IgD-negative memory B cell (primary cell): Measurements from ENCODE around the gene NDST4. TPM values are rescaled to one million over a fixed set of nuclear protein-coding genes. Genes with fewer than 3 reads are reported as not detected.

Source experiments
- H3K27ac Mint-ChIP-seq, 3 donors: one replicate each; pipeline ENCODE4 v1.8.0; 2020 to 2022; ENCODE audit warnings: mild to moderate bottlenecking in 3 of 3, mixed read lengths in 3 of 3, moderate library complexity in 1 of 3
- H3K27me3 Mint-ChIP-seq: one replicate; pipeline ENCODE4 v1.8.0; 2021; ENCODE audit warnings: mixed read lengths
- H3K36me3 Mint-ChIP-seq: one replicate; pipeline ENCODE4 v1.8.0; 2020; ENCODE audit warnings: mild to moderate bottlenecking, mixed read lengths
- H3K4me1 Mint-ChIP-seq, 3 donors: one replicate each; pipeline ENCODE4 v1.8.0; 2020 to 2022; ENCODE audit warnings: mixed read lengths in 3 of 3, mild to moderate bottlenecking in 1 of 3
- H3K4me3 Mint-ChIP-seq, 4 donors: one replicate each; pipeline ENCODE4 v1.8.0; 2020 to 2022; ENCODE audit warnings: mild to moderate bottlenecking in 4 of 4, mixed read lengths in 4 of 4, moderate library complexity in 3 of 4
- H3K9me3 Mint-ChIP-seq, 3 donors: one replicate each; pipeline ENCODE4 v1.8.0; 2020 to 2021; ENCODE audit warnings: mixed read lengths in 3 of 3, mild to moderate bottlenecking in 1 of 3
- polyA plus RNA-seq: library from polyadenylated mRNA; unstranded; fragments of 300-500 nt; fragmentation: Illumina TruSeq; gene quantifications from one replicate; pipeline ENCODE4 v1.2.3, GENCODE V29; 2021

NDST4 gene
- not detected for polyA plus RNA-seq

GRCh38 chr4:115113506-115114106 lies at the start of gene NDST4:
Gene NDST4 (minus strand): TSS chr4:115113620. CDS start chr4:115077036, 36,584 bp downstream.
- H3K27me3 Mint-ChIP-seq: no peaks in the 10 kb centered on the region
- H3K4me1 Mint-ChIP-seq: no peaks in the 10 kb centered on the region
- H3K4me3 Mint-ChIP-seq: no peak within 1 kb of the TSS
- H3K36me3 Mint-ChIP-seq: no peaks in the 10 kb centered on the region
- no peaks in the 10 kb centered on the region for H3K9me3 Mint-ChIP-seq
- H3K27ac Mint-ChIP-seq: no peak within 1 kb of the TSS

GRCh38 chr4:115159141-115159540 lies 45.7 kb upstream of the NDST4 start:
- Mint-ChIP-seq H3K27ac (no peak overlapping the region), H3K4me3 (no peak overlapping the region), H3K9me3 (peaks cover 0 to 6% (median 5%) of the 10 kb centered on the region in 3 donors), H3K4me1 (peaks cover 0 to 2% (median 0%) of the 10 kb centered on the region in 3 donors), H3K27me3 (no peaks in the 10 kb centered on the region), H3K36me3 (no peaks in the 10 kb centered on the region)

- H3K4me3 Mint-ChIP-seq: no peak overlapping the region
- H3K9me3 Mint-ChIP-seq: peaks cover 0 to 6% (median 5%) of the 10 kb centered on the region in 3 donors
- H3K27ac Mint-ChIP-seq: no peak overlapping the region
- peaks cover 0 to 2% (median 0%) of the 10 kb centered on the region in 3 donors for H3K4me1 Mint-ChIP-seq
- no peaks in the 10 kb centered on the region for H3K27me3 Mint-ChIP-seq
- no peaks in the 10 kb centered on the region for H3K36me3 Mint-ChIP-seq
These were observed 44.9 kb upstream of the NDST4 start for GRCh38 chr4:115158296-115158695.

GRCh38 chr4:115154826-115155225 lies 41.4 kb upstream of the NDST4 start:
- H3K4me1 Mint-ChIP-seq: peaks cover 0 to 2% (median 0%) of the 10 kb centered on the region in 3 donors
- peaks cover 0 to 2% (median 0%) of the 10 kb centered on the region in 3 donors for H3K9me3 Mint-ChIP-seq
- no peak overlapping the region for H3K27ac Mint-ChIP-seq
- H3K27me3 Mint-ChIP-seq: no peaks in the 10 kb centered on the region
- H3K4me3 Mint-ChIP-seq: no peak overlapping the region
- no peaks in the 10 kb centered on the region for H3K36me3 Mint-ChIP-seq

- Mint-ChIP-seq H3K4me3 (no peak overlapping the region), H3K4me1 (peaks cover 0 to 2% (median 0%) of the 10 kb centered on the region in 3 donors), H3K27me3 (no peaks in the 10 kb centered on the region), H3K27ac (no peak overlapping the region), H3K36me3 (no peaks in the 10 kb centered on the region), H3K9me3 (peaks cover 0 to 3% (median 0%) of the 10 kb centered on the region in 3 donors)
These were observed 39.5 kb upstream of the NDST4 start for GRCh38 chr4:115152965-115153364.

- H3K36me3 Mint-ChIP-seq: no peaks in the 10 kb centered on the region
- no peaks in the 10 kb centered on the region for H3K27me3 Mint-ChIP-seq
- no peak overlapping the region for H3K27ac Mint-ChIP-seq
- H3K9me3 Mint-ChIP-seq: peaks cover 0 to 3% (median 0%) of the 10 kb centered on the region in 3 donors
- peaks cover 0 to 2% (median 0%) of the 10 kb centered on the region in 3 donors for H3K4me1 Mint-ChIP-seq
- H3K4me3 Mint-ChIP-seq: no peak overlapping the region
These were observed 38.7 kb upstream of the NDST4 start for GRCh38 chr4:115152081-115152480.

- no peaks in the 10 kb centered on the region for H3K4me1 Mint-ChIP-seq
- H3K4me3 Mint-ChIP-seq: no peak overlapping the region
- H3K36me3 Mint-ChIP-seq: no peaks in the 10 kb centered on the region
- peaks cover 0 to 2% (median 1%) of the 10 kb centered on the region in 3 donors for H3K9me3 Mint-ChIP-seq
- no peak overlapping the region for H3K27ac Mint-ChIP-seq
- no peaks in the 10 kb centered on the region for H3K27me3 Mint-ChIP-seq
These were observed 35.7 kb upstream of the NDST4 start for GRCh38 chr4:115149106-115149505.

GRCh38 chr4:115145393-115146160 lies 32.2 kb upstream of the NDST4 start:
- Mint-ChIP-seq H3K27ac (no peak overlapping the region), H3K27me3 (no peaks in the 10 kb centered on the region), H3K4me3 (no peak overlapping the region), H3K36me3 (no peaks in the 10 kb centered on the region), H3K9me3 (peaks cover 0 to 4% (median 2%) of the 10 kb centered on the region in 3 donors), H3K4me1 (no peaks in the 10 kb centered on the region)

GRCh38 chr4:115128037-115128436 lies 14.6 kb upstream of the NDST4 start:
- no peaks in the 10 kb centered on the region for H3K36me3 Mint-ChIP-seq
- no peaks in the 10 kb centered on the region for H3K9me3 Mint-ChIP-seq
- no peak overlapping the region for H3K27ac Mint-ChIP-seq
- no peak overlapping the region for H3K4me3 Mint-ChIP-seq
- no peaks in the 10 kb centered on the region for H3K27me3 Mint-ChIP-seq
- no peaks in the 10 kb centered on the region for H3K4me1 Mint-ChIP-seq

- H3K4me3 Mint-ChIP-seq: no peak overlapping the region
- H3K9me3 Mint-ChIP-seq: no peaks in the 10 kb centered on the region
- no peaks in the 10 kb centered on the region for H3K4me1 Mint-ChIP-seq
- H3K27ac Mint-ChIP-seq: no peak overlapping the region
- no peaks in the 10 kb centered on the region for H3K36me3 Mint-ChIP-seq
- no peaks in the 10 kb centered on the region for H3K27me3 Mint-ChIP-seq
These were observed 13.1 kb upstream of the NDST4 start for GRCh38 chr4:115126491-115126890.

- Mint-ChIP-seq H3K4me3 (no peak overlapping the region), H3K27me3 (no peaks in the 10 kb centered on the region), H3K27ac (no peak overlapping the region), H3K4me1 (no peaks in the 10 kb centered on the region), H3K36me3 (no peaks in the 10 kb centered on the region), H3K9me3 (no peaks in the 10 kb centered on the region)
These were observed 8.1 kb upstream of the NDST4 start for GRCh38 chr4:115121351-115122043.

- Mint-ChIP-seq H3K27ac (no peak overlapping the region), H3K9me3 (no peaks in the 10 kb centered on the region), H3K27me3 (no peaks in the 10 kb centered on the region), H3K4me3 (no peak overlapping the region), H3K36me3 (no peaks in the 10 kb centered on the region), H3K4me1 (no peaks in the 10 kb centered on the region)
These were observed 6.5 kb upstream of the NDST4 start for GRCh38 chr4:115119804-115120352.

GRCh38 chr4:115117651-115118050 lies 4.2 kb upstream of the NDST4 start:
- H3K27me3 Mint-ChIP-seq: no peaks in the 10 kb centered on the region
- no peak overlapping the region for H3K4me3 Mint-ChIP-seq
- no peaks in the 10 kb centered on the region for H3K9me3 Mint-ChIP-seq
- no peaks in the 10 kb centered on the region for H3K36me3 Mint-ChIP-seq
- H3K4me1 Mint-ChIP-seq: no peaks in the 10 kb centered on the region
- H3K27ac Mint-ChIP-seq: no peak overlapping the region

GRCh38 chr4:115110191-115111181 lies 2.9 kb downstream of the NDST4 start:
- H3K27ac Mint-ChIP-seq: no peak overlapping the region
- no peaks in the 10 kb centered on the region for H3K36me3 Mint-ChIP-seq
- peaks cover 0 to 2% (median 0%) of the 10 kb centered on the region in 3 donors for H3K9me3 Mint-ChIP-seq
- no peaks in the 10 kb centered on the region for H3K4me1 Mint-ChIP-seq
- no peaks in the 10 kb centered on the region for H3K27me3 Mint-ChIP-seq
- no peak overlapping the region for H3K4me3 Mint-ChIP-seq
